ENCODE data around the gene GABRD.

Gene GABRD

GRCh38 chr1:1982379-1983232 is 36.5 kb upstream of the GABRD start:
- Histone ChIP-seq H3K9ac (ENCODE audit: low read depth, low read length, poor library complexity) (peak overlapping the region; percentile 64), H3K18ac (ENCODE audit: low read length) (peak overlapping the region; percentile 11), H2BK120ac (ENCODE audit: low read depth, low read length) (no peak overlapping the region), H3K14ac (ENCODE audit: low read length) (no peak overlapping the region), H2AK5ac (ENCODE audit: low read depth, low read length) (peak overlapping the region; percentile 75), H3K4me2 (ENCODE audit: insufficient read depth, low read length, poor library complexity, severe bottlenecking) (no peak overlapping the region), H3K9me3 (replicated peaks in 1 of 2; ENCODE audit: control insufficient read depth in 2 of 2, insufficient read depth in 1 of 2, low read depth in 1 of 2, low read length in 2 of 2) (peaks cover 4 to 5% of the 10 kb centered on the region in 2 donors), H4K8ac (ENCODE audit: low read depth, low read length) (no peak overlapping the region), H2AFZ (ENCODE audit: low read length) (no peak overlapping the region), H3K79me1 (ENCODE audit: low read depth, low read length) (peaks cover 7% of the 10 kb centered on the region), H3K4me3 (ENCODE audit: low read length in 2 of 2) (no peak overlapping the region), H3K4me1 (ENCODE audit: control insufficient read depth in 2 of 2, insufficient read depth in 1 of 2, low read depth in 1 of 2, low read length in 2 of 2) (peaks cover 0 to 5% of the 10 kb centered on the region in 2 donors), H2BK15ac (ENCODE audit: low read length) (no peak overlapping the region), H3K27me3 (ENCODE audit: control insufficient read depth in 3 of 3, insufficient read depth in 3 of 3, low read depth in 1 of 3, low read length in 3 of 3) (peaks cover 0 to 20% (median 0%) of the 10 kb centered on the region in 3 experiments), H3K4ac (ENCODE audit: low read length) (no peak overlapping the region), H3K27ac (replicated peaks; ENCODE audit: low read length) (no peak overlapping the region), H3K36me3 (replicated peaks in 1 of 2; ENCODE audit: control insufficient read depth in 2 of 2, insufficient read depth in 2 of 2, low read length in 2 of 2) (no peaks in the 10 kb centered on the region), H2BK5ac (ENCODE audit: low read length) (no peak overlapping the region), H2BK12ac (ENCODE audit: low read length) (no peak overlapping the region), H3K23ac (ENCODE audit: low read depth, low read length, poor library complexity) (no peak overlapping the region), H4K91ac (ENCODE audit: low read depth, low read length, poor library complexity) (no peak overlapping the region)
- WGBS, 2 donors (ENCODE audit: extremely low coverage in 2 of 2, insufficient read length in 2 of 2, insufficient replicate concordance in 1 of 2): no CpG with 5 or more reads among the region's 36 CpGs
- no peak for DNase-seq (ENCODE audit: low spot score)

GRCh38 chr1:1984560-1985070 is 34.5 kb upstream of the GABRD start:
- no peak for DNase-seq (ENCODE audit: low spot score)
- peak overlapping the region; percentile 89 for H2BK15ac ChIP-seq (ENCODE audit: low read length)
- H3K27ac ChIP-seq (replicated peaks; ENCODE audit: low read length): no peak overlapping the region
- peak overlapping the region; percentile 93 for H3K18ac ChIP-seq (ENCODE audit: low read length)
- H3K4me2 ChIP-seq (ENCODE audit: insufficient read depth, low read length, poor library complexity, severe bottlenecking): no peak overlapping the region
- H2BK120ac ChIP-seq (ENCODE audit: low read depth, low read length): peak overlapping the region; percentile 81
- peak overlapping the region; percentile 82 for H4K8ac ChIP-seq (ENCODE audit: low read depth, low read length)
- H3K36me3 ChIP-seq (replicated peaks in 1 of 2; ENCODE audit: control insufficient read depth in 2 of 2, insufficient read depth in 2 of 2, low read length in 2 of 2): no peaks in the 10 kb centered on the region
- H3K4me3 ChIP-seq (ENCODE audit: low read length in 2 of 2): peak overlapping the region in 1 of 2 donors; percentile 7
- peak overlapping the region; percentile 92 for H4K91ac ChIP-seq (ENCODE audit: low read depth, low read length, poor library complexity)
- no peak overlapping the region for H2AFZ ChIP-seq (ENCODE audit: low read length)
- H2BK5ac ChIP-seq (ENCODE audit: low read length): peak overlapping the region; percentile 39
- peaks cover 0 to 2% of the 10 kb centered on the region in 2 donors for H3K9me3 ChIP-seq (replicated peaks in 1 of 2; ENCODE audit: control insufficient read depth in 2 of 2, insufficient read depth in 1 of 2, low read depth in 1 of 2, low read length in 2 of 2)
- H3K79me1 ChIP-seq (ENCODE audit: low read depth, low read length): peaks cover 7% of the 10 kb centered on the region
- WGBS, 2 donors (ENCODE audit: extremely low coverage in 2 of 2, insufficient read length in 2 of 2, insufficient replicate concordance in 1 of 2): no CpG with 5 or more reads among the region's 17 CpGs
- H3K4ac ChIP-seq (ENCODE audit: low read length): no peak overlapping the region
- H3K4me1 ChIP-seq (ENCODE audit: control insufficient read depth in 2 of 2, insufficient read depth in 1 of 2, low read depth in 1 of 2, low read length in 2 of 2): peaks cover 0 to 5% of the 10 kb centered on the region in 2 donors
- H3K27me3 ChIP-seq (ENCODE audit: control insufficient read depth in 3 of 3, insufficient read depth in 3 of 3, low read depth in 1 of 3, low read length in 3 of 3): peaks cover 0 to 35% (median 0%) of the 10 kb centered on the region in 3 experiments
- peak overlapping the region; percentile 99 for H3K14ac ChIP-seq (ENCODE audit: low read length)
- H2AK5ac ChIP-seq (ENCODE audit: low read depth, low read length): peak overlapping the region; percentile 74
- peak overlapping the region; percentile 86 for H3K23ac ChIP-seq (ENCODE audit: low read depth, low read length, poor library complexity)
- peak overlapping the region; percentile 90 for H2BK12ac ChIP-seq (ENCODE audit: low read length)
- H3K9ac ChIP-seq (ENCODE audit: low read depth, low read length, poor library complexity): peak overlapping the region; percentile 77

GRCh38 chr1:1985375-1986050 is 33.6 kb upstream of the GABRD start:
- H3K9ac ChIP-seq (ENCODE audit: low read depth, low read length, poor library complexity): peak overlapping the region; percentile 70
- no peak overlapping the region for H2BK120ac ChIP-seq (ENCODE audit: low read depth, low read length)
- H3K79me1 ChIP-seq (ENCODE audit: low read depth, low read length): peaks cover 7% of the 10 kb centered on the region
- H3K9me3 ChIP-seq (replicated peaks in 1 of 2; ENCODE audit: control insufficient read depth in 2 of 2, insufficient read depth in 1 of 2, low read depth in 1 of 2, low read length in 2 of 2): no peaks in the 10 kb centered on the region
- peak overlapping the region; percentile 45 for H2AFZ ChIP-seq (ENCODE audit: low read length)
- H3K4me3 ChIP-seq (ENCODE audit: low read length in 2 of 2): no peak overlapping the region
- peak overlapping the region; percentile 82 for H3K14ac ChIP-seq (ENCODE audit: low read length)
- peak overlapping the region; percentile 88 for H2AK5ac ChIP-seq (ENCODE audit: low read depth, low read length)
- peak overlapping the region; percentile 84 for H2BK12ac ChIP-seq (ENCODE audit: low read length)
- peak overlapping the region; percentile 72 for H4K91ac ChIP-seq (ENCODE audit: low read depth, low read length, poor library complexity)
- H3K4ac ChIP-seq (ENCODE audit: low read length): peak overlapping the region; percentile 53
- H3K23ac ChIP-seq (ENCODE audit: low read depth, low read length, poor library complexity): no peak overlapping the region
- H3K27me3 ChIP-seq (ENCODE audit: control insufficient read depth in 3 of 3, insufficient read depth in 3 of 3, low read depth in 1 of 3, low read length in 3 of 3): peaks cover 0 to 39% (median 0%) of the 10 kb centered on the region in 3 experiments
- H2BK5ac ChIP-seq (ENCODE audit: low read length): peak overlapping the region; percentile 39
- H3K36me3 ChIP-seq (replicated peaks in 1 of 2; ENCODE audit: control insufficient read depth in 2 of 2, insufficient read depth in 2 of 2, low read length in 2 of 2): no peaks in the 10 kb centered on the region
- peak overlapping the region; percentile 57 for H3K18ac ChIP-seq (ENCODE audit: low read length)
- H3K4me2 ChIP-seq (ENCODE audit: insufficient read depth, low read length, poor library complexity, severe bottlenecking): no peak overlapping the region
- no peak for DNase-seq (ENCODE audit: low spot score)
- no peak overlapping the region for H4K8ac ChIP-seq (ENCODE audit: low read depth, low read length)
- no peak overlapping the region for H3K27ac ChIP-seq (replicated peaks; ENCODE audit: low read length)
- H3K4me1 ChIP-seq (ENCODE audit: control insufficient read depth in 2 of 2, insufficient read depth in 1 of 2, low read depth in 1 of 2, low read length in 2 of 2): peaks cover 0 to 6% of the 10 kb centered on the region in 2 donors
- WGBS, 2 donors (ENCODE audit: extremely low coverage in 2 of 2, insufficient read length in 2 of 2, insufficient replicate concordance in 1 of 2): no CpG with 5 or more reads among the region's 32 CpGs
- H2BK15ac ChIP-seq (ENCODE audit: low read length): peak overlapping the region; percentile 94

All from neuronal stem cell (in vitro differentiated cells).